Measurements from ENCODE around the gene TGFBI.

The TGFBI gene

DNA sequence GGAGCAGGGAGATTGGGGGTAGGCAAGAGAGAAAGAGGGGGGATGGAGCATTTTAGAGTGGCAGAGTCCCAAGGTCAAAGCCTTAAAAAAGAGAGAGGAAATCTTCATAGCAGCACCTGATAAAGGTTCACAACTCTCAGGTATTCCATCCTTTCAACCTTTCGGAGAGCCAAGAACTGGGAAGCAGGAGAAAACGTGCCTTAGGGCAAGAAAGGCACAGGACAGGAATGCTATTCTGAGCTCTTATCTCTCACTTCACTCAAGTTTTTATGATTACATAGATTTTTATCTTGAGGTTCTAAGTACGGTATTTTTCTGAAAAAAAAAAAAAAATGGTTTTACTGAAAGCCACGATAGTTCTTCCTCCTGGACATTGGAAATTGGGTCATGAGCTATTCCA is 69.4 kb downstream of the TGFBI start:
- DNase-seq: no peak

DNA sequence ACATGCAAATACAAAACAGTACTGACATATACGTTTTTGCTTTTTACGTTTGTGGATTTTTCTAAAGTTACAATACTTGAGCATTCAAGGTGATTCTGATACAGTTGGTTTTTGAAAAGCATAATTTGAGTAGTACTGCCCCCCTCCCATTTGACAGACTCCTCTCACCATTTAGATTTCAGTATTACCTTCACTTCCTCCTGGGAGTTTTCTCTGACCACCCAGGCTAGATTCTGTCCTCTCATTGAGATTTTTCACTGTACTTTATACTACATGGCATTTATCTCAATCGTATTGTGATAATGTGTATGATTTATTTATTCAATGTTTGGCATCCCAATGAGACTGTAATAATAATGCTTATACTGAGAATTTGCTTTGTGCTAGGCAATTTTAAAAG is 71.1 kb downstream of the TGFBI start:
- no peak for DNase-seq

DNA sequence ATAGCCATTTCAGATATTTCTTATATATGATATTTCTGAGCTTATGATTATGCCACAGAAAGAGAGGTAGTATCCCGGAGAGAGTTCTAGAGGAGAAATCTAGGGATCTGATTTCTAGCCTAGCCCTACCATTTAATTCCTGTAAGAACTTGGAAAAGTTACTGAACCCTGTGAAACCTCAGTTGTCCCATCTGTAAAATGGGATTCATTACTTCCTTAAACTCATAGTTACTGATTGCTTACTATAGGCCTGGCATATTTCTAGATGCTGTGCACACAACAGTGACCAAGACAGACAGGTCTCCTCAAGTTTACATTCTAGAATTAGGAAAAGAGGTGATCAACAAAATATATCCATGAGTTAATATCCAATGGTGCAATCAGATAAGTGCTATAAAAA is 73.1 kb downstream of the TGFBI start:
- DNase-seq: no peak

DNA sequence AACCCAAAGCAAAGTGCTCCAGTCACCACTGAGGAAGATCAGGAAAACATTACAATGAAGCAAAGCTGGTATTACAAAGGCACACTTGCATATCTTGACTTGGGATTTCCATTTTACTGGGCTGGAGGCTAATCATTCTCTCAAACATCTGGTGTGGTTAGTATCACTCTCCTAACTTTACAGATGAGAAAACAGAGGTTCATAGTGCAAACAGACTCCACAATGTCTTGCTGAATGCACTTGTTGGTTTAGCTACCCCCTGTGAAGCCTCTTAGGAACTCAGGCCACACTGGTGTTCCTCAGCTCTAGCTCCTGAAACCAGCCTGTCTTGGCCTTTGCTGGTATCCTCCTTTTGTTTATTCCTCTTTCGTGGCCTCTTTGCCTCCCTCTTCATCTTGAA is 74.3 kb downstream of the TGFBI start:
- no peak for DNase-seq

DNA sequence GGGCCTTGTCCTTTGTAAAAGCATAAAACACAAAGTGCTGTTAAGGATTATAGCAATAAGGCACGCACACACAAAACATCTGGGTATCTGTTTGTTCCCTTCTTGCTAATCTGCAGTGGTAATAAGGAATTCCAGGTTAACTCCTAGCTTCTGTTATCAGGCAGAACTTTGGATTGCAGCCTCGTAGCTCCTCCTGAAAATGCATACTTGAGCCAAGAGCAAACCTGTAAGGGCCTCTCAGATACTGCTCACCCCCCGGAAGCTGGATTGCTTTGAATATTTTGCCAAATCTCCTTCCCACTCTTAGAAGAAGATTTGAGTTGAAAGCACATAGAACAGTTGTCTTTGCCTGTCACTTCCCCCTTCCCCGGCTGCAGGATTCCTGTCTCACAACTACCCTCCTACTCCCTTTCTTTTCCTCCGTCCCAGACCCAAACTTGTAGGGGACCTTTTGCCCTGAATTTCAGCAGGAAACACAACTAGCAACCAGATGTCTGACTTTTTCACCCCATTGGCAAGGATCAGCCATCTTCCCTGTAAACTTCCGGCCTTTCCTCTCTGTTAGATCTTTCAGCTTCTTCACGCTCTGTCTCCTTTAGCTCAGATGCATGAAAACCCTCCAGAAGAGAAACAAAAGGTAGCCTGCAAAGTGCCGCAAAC is 75.6 kb downstream of the TGFBI start:
- DNase-seq: no peak

DNA sequence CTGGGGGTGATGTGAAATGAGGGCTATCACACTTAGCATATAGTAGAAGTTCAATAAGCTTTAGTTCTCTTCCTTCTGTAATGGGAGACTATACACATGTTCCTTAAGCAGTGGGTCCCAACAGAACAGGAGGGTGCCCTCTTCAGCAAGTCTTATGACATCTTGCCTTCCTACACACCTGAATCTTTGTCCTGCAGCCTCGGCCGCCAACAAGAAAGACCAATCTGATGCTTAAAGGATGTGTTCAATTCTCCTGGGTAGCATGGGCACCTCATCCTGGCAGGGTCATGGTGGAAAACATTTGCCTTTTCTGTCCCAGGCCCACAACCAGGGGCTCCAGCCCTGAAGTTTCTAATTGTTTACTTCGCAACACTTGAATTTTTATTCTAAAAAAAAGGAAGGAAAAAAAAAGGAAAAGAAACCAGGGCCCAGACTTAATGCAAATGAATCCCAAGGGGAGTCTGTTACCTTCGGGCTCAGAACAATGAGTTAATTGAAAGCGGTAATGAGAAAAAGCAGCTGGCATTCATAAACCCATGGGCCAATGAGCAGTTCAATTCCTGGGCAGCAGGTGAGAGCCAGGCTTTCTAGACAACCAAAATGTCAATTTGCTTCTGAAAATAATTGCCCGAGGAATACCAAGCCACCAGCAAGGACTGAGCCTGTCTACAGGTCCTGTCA is 77.7 kb downstream of the TGFBI start:
- DNase-seq: no peak

DNA sequence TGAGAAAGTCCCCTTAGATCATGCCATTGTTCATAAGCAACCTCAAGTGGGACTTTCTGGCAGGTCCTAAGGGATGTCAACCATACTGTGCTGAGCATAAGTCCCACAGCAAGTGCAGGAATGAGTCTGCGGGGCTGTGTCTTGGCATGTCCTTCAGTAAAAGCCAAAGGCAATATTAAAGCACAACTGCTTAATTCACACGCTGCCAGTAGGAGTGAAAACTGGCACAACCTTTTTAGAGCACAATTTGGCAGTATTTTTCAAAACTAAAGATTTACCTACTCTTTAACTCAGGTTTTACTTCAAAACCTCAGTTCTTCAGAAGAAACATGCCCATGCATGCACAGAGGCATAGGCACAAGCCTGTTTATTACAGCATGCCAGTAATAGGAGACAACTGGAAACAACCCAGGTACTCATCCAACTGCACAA is 79.4 kb downstream of the TGFBI start:
- DNase-seq: no peak

DNA sequence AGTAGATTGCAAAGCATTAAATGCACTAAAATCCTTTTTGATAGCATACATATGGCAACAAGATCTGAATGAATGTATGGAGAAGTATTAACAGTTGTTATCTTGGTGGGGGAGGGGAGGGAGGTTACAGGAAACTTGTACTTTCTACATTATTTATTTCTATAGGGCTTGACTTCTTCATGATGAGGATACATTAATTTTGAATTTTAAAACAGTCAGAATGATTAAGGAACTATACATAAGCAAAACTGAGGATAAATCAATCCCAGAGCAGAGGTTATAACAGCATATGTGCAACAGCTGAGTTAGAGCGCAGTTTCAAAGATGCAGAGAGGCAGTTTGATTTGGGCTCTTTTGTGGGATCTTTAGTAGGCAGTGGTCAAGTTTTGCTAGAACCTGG is 80.0 kb downstream of the TGFBI start:
- DNase-seq: no peak

DNA sequence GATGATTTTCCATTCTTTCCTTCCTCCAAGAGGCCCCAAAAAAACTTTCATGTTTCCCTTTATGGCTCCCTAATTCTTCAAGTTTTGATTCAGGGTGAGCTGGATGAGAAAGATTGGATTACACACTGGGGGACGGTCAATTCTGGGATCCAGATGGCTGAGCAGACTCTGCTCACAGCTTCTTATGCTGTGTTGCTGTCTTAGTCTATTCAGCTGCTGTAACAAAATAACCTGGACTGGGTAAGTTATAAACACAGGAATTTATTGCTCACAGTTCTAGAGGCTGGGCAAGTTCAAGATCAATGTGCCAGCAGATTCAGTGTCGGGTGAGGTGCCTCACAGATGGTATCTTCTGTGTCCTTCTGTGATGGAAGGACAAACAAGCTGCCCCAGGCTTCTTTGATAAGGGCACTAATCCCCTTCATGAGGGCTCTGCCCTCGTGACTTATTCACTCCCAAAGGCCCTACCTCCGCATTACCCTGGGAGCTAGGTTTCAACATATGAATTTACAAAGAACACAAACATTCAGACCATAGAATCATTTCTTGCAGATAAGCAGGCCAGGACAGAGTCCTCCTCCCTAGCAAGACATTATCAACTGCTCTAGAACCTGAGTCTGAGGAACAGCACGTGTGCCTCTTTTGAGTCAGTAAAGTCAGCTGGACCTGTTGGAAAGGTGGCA is 80.8 kb downstream of the TGFBI start:
- no peak for DNase-seq
